D721Med (cell line): Measurements from ENCODE around the gene NTMT2.

Experiments
- DNase-seq: peaks from one replicate; pipeline ENCODE4 v3.0.0; 2011; ENCODE audit warnings: low spot score; ENCODE audit not compliant: insufficient read length
- FAIRE-seq: peaks from 2 replicates; lab custom pipeline; 2011; peaks lifted over from hg19 to GRCh38; lab: Jason Lieb, UNC
- TF ChIP-seq, protein P1 (sequence below): IDR thresholded peaks from 2 replicates; pipeline ENCODE4 v1.5.1; 2012; ENCODE audit warnings: mild to moderate bottlenecking, control low read depth; ENCODE audit not compliant: insufficient read depth; ENCODE audit errors: missing control alignments

NTMT2 gene

DNA sequence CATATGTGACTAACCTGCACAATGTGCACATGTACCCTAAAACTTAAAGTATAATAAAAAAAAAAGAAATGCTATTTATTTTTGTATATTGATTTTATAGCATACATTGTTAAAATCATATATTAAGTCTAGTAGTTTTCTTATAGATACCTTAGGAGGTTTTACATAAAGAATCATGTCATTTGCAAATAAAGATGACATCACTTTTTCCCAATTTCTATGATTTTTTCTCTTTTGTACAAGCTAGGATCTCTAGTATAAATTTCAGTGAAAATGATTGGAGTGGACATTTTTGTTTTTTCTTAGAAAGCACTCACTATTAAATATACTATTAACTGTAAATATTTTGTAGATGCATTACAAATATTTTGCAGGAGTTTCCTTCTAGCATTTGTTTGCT, 20.5 kb upstream of the NTMT2 start:
- no peak for FAIRE-seq
- no peak for DNase-seq
- TF ChIP-seq, protein P1, sequence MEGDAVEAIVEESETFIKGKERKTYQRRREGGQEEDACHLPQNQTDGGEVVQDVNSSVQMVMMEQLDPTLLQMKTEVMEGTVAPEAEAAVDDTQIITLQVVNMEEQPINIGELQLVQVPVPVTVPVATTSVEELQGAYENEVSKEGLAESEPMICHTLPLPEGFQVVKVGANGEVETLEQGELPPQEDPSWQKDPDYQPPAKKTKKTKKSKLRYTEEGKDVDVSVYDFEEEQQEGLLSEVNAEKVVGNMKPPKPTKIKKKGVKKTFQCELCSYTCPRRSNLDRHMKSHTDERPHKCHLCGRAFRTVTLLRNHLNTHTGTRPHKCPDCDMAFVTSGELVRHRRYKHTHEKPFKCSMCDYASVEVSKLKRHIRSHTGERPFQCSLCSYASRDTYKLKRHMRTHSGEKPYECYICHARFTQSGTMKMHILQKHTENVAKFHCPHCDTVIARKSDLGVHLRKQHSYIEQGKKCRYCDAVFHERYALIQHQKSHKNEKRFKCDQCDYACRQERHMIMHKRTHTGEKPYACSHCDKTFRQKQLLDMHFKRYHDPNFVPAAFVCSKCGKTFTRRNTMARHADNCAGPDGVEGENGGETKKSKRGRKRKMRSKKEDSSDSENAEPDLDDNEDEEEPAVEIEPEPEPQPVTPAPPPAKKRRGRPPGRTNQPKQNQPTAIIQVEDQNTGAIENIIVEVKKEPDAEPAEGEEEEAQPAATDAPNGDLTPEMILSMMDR: no peak

DNA sequence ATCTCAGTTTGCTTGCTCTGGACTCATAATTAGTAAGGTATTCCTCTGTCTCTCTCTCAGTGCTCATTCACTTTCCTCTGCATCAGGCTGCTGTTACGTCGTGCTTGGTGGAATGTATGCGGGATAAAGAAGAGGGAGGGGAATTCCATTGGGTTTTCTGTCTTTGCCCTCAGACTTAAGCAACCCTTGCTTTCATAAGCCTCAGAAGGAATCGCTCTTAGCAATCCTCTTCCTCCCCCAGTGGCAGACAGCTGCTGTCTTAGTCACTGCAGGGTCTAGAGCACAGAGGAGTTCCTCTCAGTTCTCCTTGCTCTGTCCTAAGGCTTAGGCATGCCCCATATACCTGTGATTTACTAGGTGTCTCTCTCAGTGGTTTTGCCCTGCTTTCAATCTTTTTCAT, 19.1 kb upstream of the NTMT2 start:
- no peak for FAIRE-seq
- DNase-seq: no peak

DNA sequence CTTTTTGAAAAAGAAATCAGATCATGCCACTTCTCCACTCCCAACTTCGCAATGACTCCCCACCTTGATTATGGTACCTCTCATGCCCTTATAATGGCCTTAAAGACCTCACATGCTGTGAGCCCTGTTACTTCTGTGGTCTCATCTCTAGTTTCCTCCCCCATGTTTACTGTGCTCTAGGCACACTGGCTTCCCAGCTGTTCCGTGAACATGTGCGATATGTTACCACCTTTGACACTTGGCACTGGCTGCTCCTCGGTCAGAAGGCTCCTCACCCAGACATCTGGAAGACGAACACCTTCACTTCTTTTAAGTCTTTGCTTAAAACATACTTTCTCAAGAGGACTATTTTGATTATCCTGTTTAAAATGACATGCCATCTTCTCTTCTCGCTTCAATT, 14.3 kb upstream of the NTMT2 start:
- TF ChIP-seq, protein P1: no peak
- DNase-seq (no peak), FAIRE-seq (peak; percentile 35)

More for the DNA sequence above, 19.1 kb upstream of the NTMT2 start:
- TF ChIP-seq, protein P1: no peak

DNA sequence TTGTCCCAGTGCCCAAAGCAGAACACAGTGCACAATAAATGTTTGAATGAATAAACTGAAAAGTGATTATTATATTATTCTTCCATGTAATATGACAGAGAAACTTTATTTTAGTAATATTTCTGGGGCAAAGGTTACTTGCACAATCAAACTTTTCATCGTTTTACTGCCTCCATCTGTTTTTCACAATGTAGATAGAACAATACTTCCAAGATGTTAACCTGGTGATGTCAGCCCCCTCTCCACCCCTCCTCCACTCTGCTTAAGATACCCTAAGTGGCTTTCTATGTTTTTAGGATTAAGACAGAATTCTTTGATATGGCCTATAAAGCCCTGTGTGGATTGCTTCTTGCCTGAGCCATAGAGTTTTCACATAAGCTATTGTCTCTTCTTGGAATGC, 13.8 kb upstream of the NTMT2 start:
- FAIRE-seq: no peak
- TF ChIP-seq, protein P1: no peak

DNA sequence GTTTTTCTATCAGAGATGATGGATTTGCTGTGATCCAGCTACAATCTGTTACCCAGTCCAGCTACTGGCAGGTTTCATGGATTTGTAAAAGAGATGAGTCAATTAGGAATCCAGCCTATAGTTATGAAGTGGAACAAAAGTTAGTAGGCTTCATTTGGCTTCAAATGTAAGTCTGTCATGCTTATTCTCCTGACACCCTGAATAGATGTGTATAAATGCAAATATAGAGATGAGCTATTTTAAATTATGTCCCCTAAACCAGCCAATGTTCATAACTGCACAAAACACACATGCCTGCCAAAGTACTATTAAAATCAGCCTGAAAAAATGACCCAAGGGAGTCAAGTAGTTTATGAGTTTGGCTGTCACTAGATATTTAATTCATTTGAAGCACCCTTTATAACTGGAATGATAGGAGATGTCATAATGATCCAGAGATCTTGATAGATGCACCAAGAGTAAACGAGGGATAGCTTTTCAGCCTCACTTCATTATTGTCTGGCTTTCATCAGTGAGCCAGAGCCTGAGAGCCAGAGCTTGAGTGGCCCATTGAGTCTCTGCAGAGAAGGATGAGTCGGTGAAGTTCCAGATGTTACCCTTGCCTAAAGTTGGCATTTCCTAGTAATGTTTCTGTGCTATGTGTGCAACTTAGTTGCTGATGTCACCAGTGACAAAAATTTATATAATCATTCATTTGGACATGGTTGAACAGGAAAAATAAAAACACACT, 11.8 kb upstream of the NTMT2 start:
- DNase-seq: no peak
- TF ChIP-seq, protein P1: no peak
- no peak for FAIRE-seq

More for the DNA sequence above, 13.8 kb upstream of the NTMT2 start:
- no peak for DNase-seq

DNA sequence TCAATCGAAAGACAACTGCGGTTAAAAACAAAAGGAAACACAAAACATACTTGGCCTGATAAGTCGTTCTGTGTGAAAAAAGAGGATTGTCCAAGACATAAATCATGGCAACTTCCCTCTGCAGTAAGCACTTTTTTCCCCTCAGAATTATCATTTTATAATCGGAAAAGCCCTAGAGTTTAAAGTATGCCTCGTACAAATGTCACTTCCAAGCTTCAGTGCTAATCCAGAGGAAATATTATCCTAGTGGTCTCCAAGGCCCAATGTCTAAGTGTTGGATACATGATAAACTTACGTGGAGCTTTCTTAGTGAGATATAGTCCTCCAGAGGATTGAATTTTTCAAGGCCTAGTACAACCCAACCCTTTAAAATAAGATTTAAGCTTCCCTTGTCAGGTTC, 11.2 kb upstream of the NTMT2 start:
- TF ChIP-seq, protein P1: no peak
- DNase-seq (no peak), FAIRE-seq (peak; percentile 68)

DNA sequence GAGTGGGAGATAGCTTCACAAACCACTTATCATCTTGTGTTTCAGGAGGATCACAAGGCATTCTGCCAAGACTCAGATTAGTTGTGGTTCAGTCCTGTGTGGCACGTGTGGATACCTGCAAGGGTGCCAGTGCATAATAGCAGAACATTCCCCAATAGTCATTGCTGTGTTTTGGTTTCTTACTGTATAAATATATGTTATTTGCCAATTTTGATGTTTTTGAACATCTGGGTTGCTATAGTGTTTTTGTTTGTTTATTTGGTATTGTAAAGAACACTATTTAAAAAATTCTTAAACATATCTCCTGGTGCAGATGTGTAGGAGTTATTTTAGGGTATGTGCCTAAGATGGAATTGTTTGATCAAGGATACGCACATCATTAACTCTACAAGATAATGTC, 5.4 kb upstream of the NTMT2 start:
- peak; percentile 80 for FAIRE-seq
- TF ChIP-seq, protein P1: no peak
- DNase-seq: no peak
